ENCODE results near the gene SNAI1. TPM values are rescaled to one million over a fixed set of nuclear protein-coding genes. Genes with fewer than 3 reads are reported as not detected.

Gene SNAI1
- total RNA-seq, 2 experiments from 2014 or later: 1.6 to 3.6 TPM

DNA sequence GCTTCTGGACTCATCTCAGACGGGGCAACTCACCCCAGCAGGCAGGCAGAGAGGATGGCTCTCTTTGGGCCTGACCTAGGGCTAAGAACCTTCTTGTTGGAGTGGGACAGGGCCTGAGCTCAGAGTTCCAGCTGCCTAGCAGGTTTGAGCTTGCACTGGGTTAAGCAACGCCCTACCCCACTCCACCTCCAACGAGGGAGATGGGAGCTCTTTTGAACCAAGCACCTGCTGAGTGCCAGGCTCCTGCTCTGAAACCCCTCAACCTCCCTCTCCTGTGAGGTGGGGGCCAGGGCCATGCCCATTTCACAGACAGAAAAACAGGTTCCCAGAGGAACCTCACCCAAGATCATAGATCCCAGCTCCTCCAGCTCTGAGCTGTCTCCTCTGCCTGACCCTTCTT is 54.3 kb downstream of the SNAI1 start:
- H3K27ac ChIP-seq (ENCODE audit: low read depth, low read length, poor library complexity, severe bottlenecking): no peak overlapping the region
- POLR2A ChIA-PET: no interaction called here
- peaks cover 28% of the 10 kb centered on the region for H3K4me1 ChIP-seq (ENCODE audit: insufficient read depth, low read length, poor library complexity, severe bottlenecking)
- no peaks in the 10 kb centered on the region for H3K9me2 ChIP-seq (ENCODE audit: insufficient read depth, low read length)
- no peak overlapping the region for H3K4me3 ChIP-seq (ENCODE audit: low read depth, low read length, poor library complexity, severe bottlenecking)
- TF ChIP-seq EZH2phosphoT487 (IDR thresholded peaks at IDR 0.05; ENCODE audit: borderline replicate concordance, low read depth, low read length): no peak
- TF ChIP-seq, protein P1, sequence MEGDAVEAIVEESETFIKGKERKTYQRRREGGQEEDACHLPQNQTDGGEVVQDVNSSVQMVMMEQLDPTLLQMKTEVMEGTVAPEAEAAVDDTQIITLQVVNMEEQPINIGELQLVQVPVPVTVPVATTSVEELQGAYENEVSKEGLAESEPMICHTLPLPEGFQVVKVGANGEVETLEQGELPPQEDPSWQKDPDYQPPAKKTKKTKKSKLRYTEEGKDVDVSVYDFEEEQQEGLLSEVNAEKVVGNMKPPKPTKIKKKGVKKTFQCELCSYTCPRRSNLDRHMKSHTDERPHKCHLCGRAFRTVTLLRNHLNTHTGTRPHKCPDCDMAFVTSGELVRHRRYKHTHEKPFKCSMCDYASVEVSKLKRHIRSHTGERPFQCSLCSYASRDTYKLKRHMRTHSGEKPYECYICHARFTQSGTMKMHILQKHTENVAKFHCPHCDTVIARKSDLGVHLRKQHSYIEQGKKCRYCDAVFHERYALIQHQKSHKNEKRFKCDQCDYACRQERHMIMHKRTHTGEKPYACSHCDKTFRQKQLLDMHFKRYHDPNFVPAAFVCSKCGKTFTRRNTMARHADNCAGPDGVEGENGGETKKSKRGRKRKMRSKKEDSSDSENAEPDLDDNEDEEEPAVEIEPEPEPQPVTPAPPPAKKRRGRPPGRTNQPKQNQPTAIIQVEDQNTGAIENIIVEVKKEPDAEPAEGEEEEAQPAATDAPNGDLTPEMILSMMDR (conservative IDR thresholded peaks at IDR 0.05; ENCODE audit: low read length): no peak
- H3K4me2 ChIP-seq (ENCODE audit: low read length): no peak overlapping the region
- no peaks in the 10 kb centered on the region for H3K9me3 ChIP-seq (ENCODE audit: low read length)
- H4K20me1 ChIP-seq (ENCODE audit: insufficient read depth, low read length): no peaks in the 10 kb centered on the region
- H3K36me3 ChIP-seq (ENCODE audit: insufficient read depth, low read length): no peaks in the 10 kb centered on the region
- no peak for DNase-seq (ENCODE audit: low spot score)
- intact Hi-C loops (cut with micrococcal nuclease; ENCODE audit: unreplicated experiment): no loop called here
- H3K79me2 ChIP-seq (ENCODE audit: insufficient read depth, low read depth, low read length): no peaks in the 10 kb centered on the region
- BruUV-seq (replicated peaks): no TSS peak
- H2AFZ ChIP-seq (ENCODE audit: low read length): no peak overlapping the region
- CTCF ChIA-PET (ENCODE audit: unreplicated experiment): no interaction called here

DNA sequence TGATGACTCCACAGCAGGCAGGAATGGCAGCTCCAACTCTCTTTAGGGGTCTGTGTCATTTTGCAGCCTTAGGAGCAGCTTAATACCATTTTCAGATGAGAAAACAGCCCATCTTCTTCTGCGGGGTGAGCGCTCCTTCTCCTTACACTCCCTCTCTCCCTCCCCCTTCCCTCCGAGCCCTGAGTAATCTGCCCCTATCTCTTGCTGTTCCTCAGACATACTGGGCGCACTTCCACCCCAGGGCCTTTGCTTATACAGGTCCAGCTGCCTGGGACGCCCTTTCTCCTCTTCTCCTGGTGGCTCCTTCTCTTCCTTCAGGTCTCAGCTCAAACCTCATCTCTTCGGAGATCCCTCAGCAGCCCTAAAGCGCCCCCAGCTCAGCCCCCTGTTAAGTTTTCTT is 54.8 kb downstream of the SNAI1 start:
- intact Hi-C loops (cut with micrococcal nuclease; ENCODE audit: unreplicated experiment): no loop called here
- Histone ChIP-seq H3K4me3 (ENCODE audit: low read depth, low read length, poor library complexity, severe bottlenecking) (no peak overlapping the region), H3K27ac (ENCODE audit: low read depth, low read length, poor library complexity, severe bottlenecking) (no peak overlapping the region), H3K4me1 (ENCODE audit: insufficient read depth, low read length, poor library complexity, severe bottlenecking) (peaks cover 32% of the 10 kb centered on the region), H3K9me2 (ENCODE audit: insufficient read depth, low read length) (no peaks in the 10 kb centered on the region), H4K20me1 (ENCODE audit: insufficient read depth, low read length) (no peaks in the 10 kb centered on the region), H3K4me2 (ENCODE audit: low read length) (no peak overlapping the region), H3K79me2 (ENCODE audit: insufficient read depth, low read depth, low read length) (no peaks in the 10 kb centered on the region), H3K36me3 (ENCODE audit: insufficient read depth, low read length) (no peaks in the 10 kb centered on the region), H3K9me3 (ENCODE audit: low read length) (no peaks in the 10 kb centered on the region), H2AFZ (ENCODE audit: low read length) (no peak overlapping the region)
- ChIA-PET POLR2A (interaction anchor here (0.7 kb wide), 1 partner anchor 36 kb away, joined by 3 read pairs; no protein-coding TSS in a partner anchor), CTCF (ENCODE audit: unreplicated experiment) (no interaction called here)
- TF ChIP-seq, protein P1 (conservative IDR thresholded peaks at IDR 0.05; ENCODE audit: low read length): no peak
- TF ChIP-seq EZH2phosphoT487 (IDR thresholded peaks at IDR 0.05; ENCODE audit: borderline replicate concordance, low read depth, low read length): no peak
- DNase-seq (ENCODE audit: low spot score): no peak
- BruUV-seq (replicated peaks): no TSS peak

DNA sequence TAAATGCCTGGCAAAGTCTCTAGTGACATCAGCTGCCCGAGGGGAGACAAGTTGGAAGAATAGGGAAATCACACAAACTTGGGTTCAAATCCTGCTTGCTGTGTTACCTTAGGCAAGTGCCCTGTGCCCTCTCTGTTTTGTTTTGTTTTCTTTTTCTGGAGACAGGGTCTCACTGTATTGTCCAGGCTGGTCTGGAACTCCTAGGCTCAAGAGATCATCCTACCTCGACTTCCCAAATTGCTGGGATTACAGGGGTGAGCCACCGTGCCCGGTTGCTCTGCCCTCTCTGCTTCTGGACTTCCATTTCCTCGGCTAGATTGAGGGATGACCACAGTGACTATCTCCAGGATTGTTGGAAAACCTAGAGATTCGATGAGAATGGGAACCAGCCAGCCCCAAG is 55.4 kb downstream of the SNAI1 start:
- no TSS peak for BruUV-seq (replicated peaks)
- intact Hi-C loops (cut with micrococcal nuclease; ENCODE audit: unreplicated experiment): no loop called here
- ChIA-PET CTCF (ENCODE audit: unreplicated experiment) (no interaction called here), POLR2A (interaction anchor here (0.7 kb wide), 1 partner anchor 36 kb away, joined by 3 read pairs; no protein-coding TSS in a partner anchor)
- H4K20me1 ChIP-seq (ENCODE audit: insufficient read depth, low read length): no peaks in the 10 kb centered on the region
- H3K79me2 ChIP-seq (ENCODE audit: insufficient read depth, low read depth, low read length): no peaks in the 10 kb centered on the region
- no peaks in the 10 kb centered on the region for H3K9me2 ChIP-seq (ENCODE audit: insufficient read depth, low read length)
- no peak overlapping the region for H2AFZ ChIP-seq (ENCODE audit: low read length)
- no peak overlapping the region for H3K27ac ChIP-seq (ENCODE audit: low read depth, low read length, poor library complexity, severe bottlenecking)
- no peak overlapping the region for H3K4me2 ChIP-seq (ENCODE audit: low read length)
- H3K4me3 ChIP-seq (ENCODE audit: low read depth, low read length, poor library complexity, severe bottlenecking): no peak overlapping the region
- H3K36me3 ChIP-seq (ENCODE audit: insufficient read depth, low read length): no peaks in the 10 kb centered on the region
- H3K9me3 ChIP-seq (ENCODE audit: low read length): no peaks in the 10 kb centered on the region
- DNase-seq (ENCODE audit: low spot score): no peak
- TF ChIP-seq EZH2phosphoT487 (IDR thresholded peaks at IDR 0.05; ENCODE audit: borderline replicate concordance, low read depth, low read length): no peak
- TF ChIP-seq, protein P1 (conservative IDR thresholded peaks at IDR 0.05; ENCODE audit: low read length): no peak
- H3K4me1 ChIP-seq (ENCODE audit: insufficient read depth, low read length, poor library complexity, severe bottlenecking): peaks cover 36% of the 10 kb centered on the region

Small RNAs within 50 kb of the gene (small RNA-seq; reads per million reads assigned to genes)
- gene RF00017: not detected
- not detected for gene RNU6-147P

Other genes with a start within 250 kb of the SNAI1 start
- 13.9 and 30.3 TPM in 2 replicates for gene SLC9A8, start 170.2 kb upstream of the SNAI1 start, total RNA-seq (2014; rRNA removed; shearing (Covaris generic))
- 22.0 and 28.7 TPM in 2 replicates for gene SLC9A8, start 170.2 kb upstream of the SNAI1 start, total RNA-seq (2022)
- 3.5 and 3.9 TPM in 2 replicates for gene SPATA2, start 67.5 kb upstream of the SNAI1 start, total RNA-seq (2014; rRNA removed; shearing (Covaris generic))
- 8.1 and 8.4 TPM in 2 replicates for gene SPATA2, start 67.5 kb upstream of the SNAI1 start, total RNA-seq (2022)
- 48.4 and 51.9 TPM in 2 replicates for gene RNF114, start 46.6 kb upstream of the SNAI1 start, total RNA-seq (2014; rRNA removed; shearing (Covaris generic))
- 62.4 and 64.6 TPM in 2 replicates for gene RNF114, start 46.6 kb upstream of the SNAI1 start, total RNA-seq (2022)
- gene UBE2V1, start 130.2 kb downstream of the SNAI1 start, total RNA-seq (2014; rRNA removed; shearing (Covaris generic)): 57.3 and 63.2 TPM in 2 replicates
- 143 and 161 TPM in 2 replicates for gene UBE2V1, start 130.2 kb downstream of the SNAI1 start, total RNA-seq (2022)
- 12.0 and 25.9 TPM in 2 replicates for gene PEDS1, start 170.7 kb downstream of the SNAI1 start, total RNA-seq (2014; rRNA removed; shearing (Covaris generic))
- gene PEDS1, start 170.7 kb downstream of the SNAI1 start, total RNA-seq (2022): 19.5 and 22.0 TPM in 2 replicates
- gene CEBPB, start 207.8 kb downstream of the SNAI1 start, total RNA-seq (2014; rRNA removed; shearing (Covaris generic)): 31.0 and 47.6 TPM in 2 replicates
- 48.2 and 48.4 TPM in 2 replicates for gene CEBPB, start 207.8 kb downstream of the SNAI1 start, total RNA-seq (2022)

All from OCI-LY7 (cell line).